ENCODE data around the gene SYAP1.
A peak's percentile ranks its signal among the peaks of the same experiment; 100 is the strongest.
"Not testable (repeated sequence)": the region's sequence is repeated elsewhere in the genome, so short reads cannot be mapped to it uniquely, and the experiment has no call there.

Gene SYAP1, protein sequence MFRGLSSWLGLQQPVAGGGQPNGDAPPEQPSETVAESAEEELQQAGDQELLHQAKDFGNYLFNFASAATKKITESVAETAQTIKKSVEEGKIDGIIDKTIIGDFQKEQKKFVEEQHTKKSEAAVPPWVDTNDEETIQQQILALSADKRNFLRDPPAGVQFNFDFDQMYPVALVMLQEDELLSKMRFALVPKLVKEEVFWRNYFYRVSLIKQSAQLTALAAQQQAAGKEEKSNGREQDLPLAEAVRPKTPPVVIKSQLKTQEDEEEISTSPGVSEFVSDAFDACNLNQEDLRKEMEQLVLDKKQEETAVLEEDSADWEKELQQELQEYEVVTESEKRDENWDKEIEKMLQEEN

DNA sequence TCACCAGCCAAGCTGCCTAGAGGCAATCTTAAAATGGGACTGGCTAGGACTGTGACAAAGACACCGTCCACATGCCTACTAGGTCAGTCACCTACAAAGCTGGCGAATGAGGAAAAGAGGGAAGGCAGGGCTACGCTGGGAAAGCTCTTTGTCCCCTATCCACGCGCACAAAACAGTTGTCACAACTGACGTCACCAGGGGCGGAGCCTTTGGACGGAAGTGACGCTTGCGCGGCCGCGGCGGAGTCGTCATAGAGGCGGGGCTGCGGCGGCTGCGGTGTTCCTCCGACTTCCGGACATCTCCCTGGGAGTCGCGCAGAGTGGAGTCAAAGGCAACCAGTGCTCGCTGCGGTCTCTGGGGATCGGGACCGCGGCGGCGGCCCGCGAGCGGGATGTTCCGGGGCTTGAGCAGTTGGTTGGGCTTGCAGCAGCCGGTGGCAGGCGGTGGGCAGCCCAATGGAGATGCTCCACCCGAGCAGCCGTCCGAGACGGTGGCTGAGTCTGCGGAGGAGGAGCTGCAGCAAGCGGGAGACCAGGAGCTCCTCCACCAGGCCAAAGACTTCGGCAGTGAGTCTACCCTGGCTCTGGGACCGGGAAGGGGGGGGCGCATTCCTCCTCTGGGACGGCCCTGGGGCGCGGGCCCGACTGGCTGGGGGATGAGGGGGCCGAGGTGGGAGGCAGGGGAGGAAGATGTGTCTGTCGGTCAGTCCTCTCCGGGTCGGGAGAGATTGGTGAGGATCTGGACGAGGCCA lies at the start of gene SYAP1:
Gene SYAP1 (plus strand): TSS at position 279 of the 751 bp plus-strand sequence. CDS start 113 bp downstream, at position 392.
- peak; percentile 84 for DNase-seq

DNA sequence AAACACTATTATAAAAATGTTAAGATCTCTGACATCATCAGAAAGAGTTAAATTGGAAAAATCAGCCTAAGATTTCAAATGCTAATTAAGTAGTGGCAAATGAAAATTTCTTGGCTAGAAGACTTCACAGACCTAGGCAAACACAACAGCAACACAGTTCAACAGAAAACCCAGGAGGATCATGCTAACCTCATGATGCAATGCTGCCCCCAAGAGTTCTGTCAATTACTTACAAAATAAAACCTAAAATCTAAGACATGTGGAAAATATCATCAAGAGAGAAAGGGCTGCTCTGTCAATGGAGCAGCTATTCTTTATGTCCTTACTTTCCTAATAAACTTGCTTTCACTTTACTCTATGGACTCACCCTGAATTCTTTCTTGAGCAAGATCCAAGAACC lies 48.4 kb upstream of the SYAP1 start:
- no peak for DNase-seq

DNA sequence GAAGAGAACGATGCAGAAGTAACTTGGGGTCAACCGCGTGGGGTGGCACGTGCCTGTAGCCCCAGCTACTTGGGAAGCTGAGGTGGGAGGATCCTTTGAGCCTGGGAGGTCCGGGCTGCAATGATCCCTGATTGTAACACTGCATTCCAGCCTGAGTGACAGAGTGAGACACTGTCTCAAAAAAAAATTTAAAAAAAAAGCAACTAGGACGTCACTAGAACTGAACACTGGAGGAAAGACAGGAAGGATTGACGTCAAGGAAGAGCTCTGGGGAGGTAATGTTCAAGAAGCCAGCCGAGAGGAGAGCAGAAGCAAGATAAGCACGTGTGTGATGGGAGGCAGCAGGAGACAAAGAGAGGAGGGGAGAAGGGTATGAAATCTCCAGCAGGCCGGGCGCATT lies 40.7 kb upstream of the SYAP1 start:
- DNase-seq: no peak

DNA sequence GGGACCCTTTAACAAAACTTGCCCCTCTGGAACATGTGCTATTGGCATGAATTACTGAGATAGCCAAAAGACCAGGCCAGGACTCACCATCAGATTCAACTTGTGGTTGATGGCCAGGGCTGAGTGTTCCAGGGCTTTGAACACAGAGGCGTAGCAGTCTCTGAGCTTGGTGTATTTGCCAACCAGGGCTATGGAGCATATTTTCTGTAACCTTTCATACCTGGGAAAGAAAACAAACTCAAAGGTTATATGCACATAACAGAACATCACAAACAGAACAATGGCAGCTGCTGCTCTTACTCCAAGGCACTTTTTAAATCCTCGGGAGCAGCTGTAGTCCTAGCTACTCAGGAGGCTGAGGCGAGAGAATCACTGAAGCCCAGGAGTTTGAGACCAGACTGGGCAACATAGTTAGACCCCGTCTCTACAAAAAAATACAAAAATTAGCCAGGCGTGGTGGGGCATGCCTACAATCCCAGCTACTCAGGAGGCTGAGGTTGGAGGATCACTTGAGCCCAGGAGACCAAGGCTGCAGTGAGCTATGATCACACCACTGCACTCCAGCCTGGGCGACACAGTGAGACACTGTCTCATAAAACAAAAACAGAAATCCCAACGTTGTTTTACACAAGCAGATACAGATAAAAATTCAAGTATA lies 36.3 kb upstream of the SYAP1 start:
- no peak for DNase-seq

DNA sequence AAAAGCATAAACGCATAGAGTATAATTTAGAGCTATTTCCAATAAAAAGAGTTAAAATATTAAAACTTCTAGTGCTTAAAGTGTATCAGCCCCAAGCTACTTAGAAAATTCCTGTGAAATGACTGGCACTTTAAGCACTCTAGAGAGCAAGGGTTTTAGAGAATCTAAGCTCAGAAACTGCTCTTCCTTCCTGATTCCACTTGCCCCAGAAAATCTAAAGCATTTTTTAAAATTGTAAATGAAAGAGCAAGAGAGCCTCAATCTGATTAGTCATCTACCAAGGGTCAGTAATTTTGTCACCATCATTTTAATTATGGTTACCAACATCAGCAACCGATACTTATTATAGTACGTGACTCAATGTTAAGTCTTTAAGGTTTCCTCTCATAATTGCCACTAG lies 31.9 kb upstream of the SYAP1 start:
- no peak for DNase-seq

DNA sequence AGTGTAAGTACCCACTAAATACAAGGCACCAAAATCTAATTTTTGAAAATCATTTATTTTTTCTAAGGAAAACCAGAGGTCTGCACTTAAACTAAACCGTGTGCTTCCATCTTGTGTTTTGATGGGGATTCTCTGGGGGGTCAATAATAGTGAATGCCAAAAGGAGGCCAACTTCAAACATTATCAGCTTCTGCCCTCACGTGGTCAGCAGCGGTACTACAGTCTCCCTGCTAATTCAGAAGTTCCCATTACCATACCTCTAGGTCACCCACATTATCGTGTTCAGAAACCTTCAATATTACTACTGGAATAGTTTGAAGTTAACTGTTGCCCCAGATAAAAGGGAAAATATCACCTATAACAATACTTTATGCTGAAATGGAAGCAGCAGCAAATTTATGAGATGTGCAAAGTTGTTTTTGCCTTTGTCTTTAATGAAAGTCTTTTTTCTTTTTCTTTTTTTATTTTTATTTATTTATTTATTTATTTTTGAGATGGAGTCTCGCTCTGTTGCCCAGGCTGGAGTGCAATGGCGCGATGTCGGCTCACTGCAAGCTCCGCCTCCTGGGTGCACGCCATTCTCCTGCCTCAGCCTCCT lies 24.2 kb upstream of the SYAP1 start:
- no peak for DNase-seq

DNA sequence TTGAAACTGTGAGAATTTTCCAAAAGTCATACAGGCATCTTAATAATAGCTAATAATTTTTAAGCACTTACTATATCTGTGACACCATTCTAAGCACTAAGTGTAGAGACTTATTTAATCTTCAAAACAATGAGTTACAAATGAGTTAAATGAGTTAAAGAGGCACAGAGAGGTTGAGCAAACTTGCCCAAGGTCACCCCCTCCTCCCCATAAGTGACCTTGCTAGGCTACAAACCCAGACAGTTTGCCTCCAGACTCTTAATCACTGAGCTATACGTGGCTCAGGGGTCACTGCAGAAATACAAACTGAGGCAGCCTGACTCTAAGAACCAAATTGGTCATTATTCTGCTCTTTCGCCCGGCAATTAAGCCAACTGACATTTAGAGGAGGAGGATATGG lies 22.5 kb upstream of the SYAP1 start:
- no peak for DNase-seq

DNA sequence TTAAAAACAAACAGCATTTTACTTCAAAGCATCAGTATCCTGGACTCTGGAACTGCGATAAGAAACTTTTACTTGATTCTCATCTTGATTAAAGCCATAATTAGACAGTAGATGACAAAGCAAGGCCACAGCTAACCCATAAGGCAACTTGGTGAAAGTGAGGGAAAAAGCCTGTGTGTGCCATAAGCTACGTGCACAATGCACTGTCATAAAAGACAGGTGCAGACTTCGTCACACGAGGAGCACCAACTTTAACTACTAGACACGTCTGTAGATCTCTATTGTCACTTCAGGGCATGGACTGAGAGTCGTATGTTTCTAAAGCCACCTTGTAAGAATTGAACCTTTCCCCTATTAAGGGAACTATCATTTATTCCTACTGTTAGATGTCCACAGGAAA lies 20.0 kb upstream of the SYAP1 start:
- no peak for DNase-seq

DNA sequence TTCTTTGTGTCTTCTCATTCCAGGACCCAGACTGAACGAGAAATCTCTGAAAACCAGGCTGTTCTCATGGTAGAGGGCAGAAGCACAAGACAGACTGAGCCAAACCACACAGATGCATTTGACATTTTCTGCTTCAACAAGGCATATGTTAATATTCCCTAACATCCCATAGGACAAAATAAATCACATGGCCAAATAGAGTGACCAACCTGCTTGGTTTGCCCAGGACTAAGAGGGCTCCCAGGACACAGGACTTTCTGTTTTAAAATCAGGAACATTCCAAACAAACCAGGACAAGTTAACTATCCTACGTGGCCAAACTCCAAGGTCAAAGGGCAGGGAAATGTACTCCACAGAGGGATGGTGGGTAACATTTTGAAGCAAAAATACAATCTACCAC lies 18.7 kb upstream of the SYAP1 start:
- DNase-seq: no peak

DNA sequence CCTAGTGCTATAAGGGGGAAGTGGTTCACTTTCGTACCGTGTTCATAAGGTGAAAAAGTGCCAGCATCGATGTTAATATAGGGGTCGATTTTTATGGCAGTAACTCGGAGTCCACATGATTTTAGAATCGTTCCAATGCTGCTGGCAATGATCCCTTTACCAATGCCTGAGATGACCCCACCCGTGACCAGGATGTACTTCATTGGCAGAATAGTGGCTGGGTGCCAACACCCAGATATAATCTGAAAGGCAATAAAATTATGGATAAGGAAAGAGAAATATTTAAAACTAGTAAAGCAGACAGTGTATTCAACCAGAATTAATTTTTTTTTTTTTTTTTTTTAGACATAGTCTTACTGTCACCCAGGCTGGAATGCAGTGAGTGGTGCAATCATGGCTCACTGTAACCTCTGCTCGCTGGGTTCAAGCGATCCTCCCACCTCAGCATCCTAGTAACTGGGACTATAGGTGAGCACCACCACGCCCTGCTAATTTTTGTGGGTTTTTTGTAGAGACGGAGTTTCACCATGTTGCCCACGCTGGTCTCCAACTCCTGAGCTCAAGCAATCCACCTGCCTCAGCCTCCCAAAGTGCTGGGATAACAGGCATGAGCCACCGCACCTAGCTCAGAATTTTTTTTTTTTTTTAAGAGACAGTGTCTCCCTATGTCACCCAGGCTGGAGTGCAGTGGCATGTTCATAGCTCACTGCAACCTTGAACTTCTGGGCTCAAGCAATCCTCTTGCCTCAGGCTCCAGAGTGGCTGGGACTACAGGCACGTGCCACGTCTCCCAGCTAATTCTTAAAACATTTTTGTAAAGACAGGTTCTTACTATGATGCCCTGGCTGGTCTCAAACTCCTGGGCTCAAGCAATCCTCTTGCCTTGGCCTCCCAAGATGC lies 16.5 kb upstream of the SYAP1 start:
- no peak for DNase-seq

DNA sequence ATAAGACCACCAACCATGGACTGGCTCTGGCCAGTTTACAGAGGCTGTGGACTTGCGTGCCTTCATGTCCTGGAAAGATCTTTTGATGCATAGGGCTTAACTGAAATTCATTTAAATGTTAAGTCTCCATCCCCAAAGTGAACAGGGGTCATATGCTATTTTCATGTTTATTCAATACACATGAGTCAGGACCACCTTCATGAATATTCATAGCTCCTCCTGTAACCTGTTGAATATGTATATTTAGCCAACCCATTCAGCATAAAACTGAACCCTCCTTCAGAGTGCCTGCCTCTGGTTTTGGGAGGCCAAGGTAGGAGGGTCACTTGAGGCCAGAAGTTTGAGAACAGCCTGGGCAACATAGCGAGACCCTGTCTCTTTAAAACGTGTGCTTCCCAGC lies 14.0 kb upstream of the SYAP1 start:
- no peak for DNase-seq

DNA sequence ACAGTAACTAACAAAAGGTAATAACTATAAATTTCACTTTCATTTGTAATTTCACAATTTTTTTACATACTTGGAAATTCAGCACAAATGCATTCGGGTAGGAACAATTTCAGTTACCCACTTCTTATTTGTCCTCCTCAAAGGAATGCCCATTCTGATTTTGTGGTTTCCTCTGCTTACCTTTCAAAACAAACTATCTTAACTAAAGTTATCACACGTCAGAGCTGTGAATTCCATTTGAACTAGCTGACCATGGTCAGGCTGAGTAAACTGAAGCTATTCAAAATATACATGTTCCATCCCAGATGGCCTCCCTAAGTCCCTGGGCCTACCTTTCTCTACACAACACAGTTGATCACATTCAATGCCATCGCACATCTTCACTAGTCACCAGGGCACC lies 11.4 kb upstream of the SYAP1 start:
- no peak for DNase-seq

DNA sequence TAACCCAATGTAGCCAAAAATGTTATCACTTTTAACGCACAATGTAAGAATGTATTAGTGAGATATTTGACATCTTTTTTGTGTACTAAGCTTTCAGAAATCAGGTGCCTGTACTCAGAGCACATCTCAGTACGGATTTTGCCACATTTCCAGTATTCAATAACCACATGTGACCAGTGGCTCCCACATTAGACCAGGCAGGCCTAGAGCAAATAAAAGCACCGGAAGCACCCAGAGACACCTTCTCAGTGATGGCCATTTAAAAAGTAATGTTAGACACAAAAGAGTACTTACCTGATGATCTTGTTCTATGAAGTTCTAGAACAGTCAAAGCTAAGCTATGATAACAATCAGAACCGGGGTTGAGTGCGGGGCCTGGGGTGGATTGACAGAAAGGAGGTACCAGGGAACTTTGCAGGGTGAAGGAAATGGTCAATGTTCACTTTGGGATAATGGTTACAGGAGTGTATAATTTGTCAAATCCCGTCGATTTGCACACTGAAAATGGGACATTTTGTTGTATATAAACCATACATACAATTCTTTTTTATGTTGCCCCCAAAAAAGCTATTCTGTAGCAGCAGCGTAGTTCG lies 8.1 kb upstream of the SYAP1 start:
- no peak for DNase-seq

DNA sequence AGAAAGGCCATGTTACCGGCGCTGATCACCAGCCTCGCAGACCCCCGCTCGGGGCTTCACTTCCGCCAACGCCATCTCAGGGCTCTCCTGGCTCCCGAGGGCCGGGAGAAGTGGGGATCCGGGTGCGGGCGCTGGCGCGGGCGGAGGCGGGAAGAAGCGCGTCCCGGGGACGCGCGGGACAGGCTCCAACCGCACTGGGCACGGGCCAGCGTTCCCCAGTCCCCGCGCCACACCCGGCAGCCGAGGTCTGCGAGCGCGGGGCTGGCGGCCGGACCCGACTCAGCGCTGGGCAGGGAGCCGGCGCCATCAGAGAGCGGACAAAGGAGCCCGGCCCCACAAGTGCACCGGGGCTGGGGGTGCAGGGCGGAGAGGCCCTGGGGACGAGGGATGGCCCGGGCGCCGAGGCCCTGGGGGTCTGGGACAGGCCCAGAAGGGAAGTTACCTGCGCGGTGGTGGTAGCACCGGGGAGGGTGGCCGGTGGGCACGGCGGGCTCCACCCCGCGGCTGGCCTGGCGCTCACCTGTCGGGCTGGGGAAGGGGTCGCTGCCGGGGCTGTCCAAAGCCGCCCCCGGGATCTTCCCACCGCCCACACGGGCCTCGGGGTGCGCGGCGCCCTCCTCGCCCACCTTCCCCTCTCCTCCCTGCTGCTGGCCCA lies 7.4 kb upstream of the SYAP1 start:
- DNase-seq: no peak

DNA sequence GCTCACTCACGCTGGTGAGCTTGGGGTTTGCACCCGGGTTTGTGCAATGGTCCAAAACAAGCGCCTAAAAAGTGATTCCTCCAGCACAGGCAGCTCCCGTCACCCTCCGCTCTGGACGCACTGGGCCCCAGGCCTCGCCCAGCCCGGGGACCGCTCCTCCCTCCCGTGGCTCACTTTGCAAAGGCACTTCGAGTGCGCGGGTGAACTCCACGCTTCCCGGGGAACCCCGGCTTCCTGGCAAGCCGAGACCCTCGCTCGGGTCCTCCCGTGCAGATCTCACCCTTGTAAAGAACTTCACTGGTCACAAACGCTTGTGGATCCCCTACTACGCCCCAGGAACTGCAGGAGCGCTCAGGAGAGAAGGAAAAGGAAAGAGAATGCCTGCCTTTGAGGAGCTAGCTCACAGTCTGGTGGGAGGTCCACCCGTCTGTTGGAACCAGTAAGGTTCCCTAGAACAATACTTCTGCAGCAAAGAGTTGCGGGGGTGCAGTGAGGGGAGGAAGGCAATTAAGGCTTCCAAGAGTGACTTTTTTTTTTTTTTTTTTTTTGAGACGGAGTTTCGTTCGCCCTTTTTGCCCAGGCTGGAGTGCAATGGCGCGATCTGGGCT lies 6.8 kb upstream of the SYAP1 start, which contains the start of gene CTPS2:
Gene CTPS2 (minus strand): TSS at position 122 of the 608 bp plus-strand sequence. CDS start 9,767 bp downstream, outside the sequence.
- peak; percentile 16 for DNase-seq

DNA sequence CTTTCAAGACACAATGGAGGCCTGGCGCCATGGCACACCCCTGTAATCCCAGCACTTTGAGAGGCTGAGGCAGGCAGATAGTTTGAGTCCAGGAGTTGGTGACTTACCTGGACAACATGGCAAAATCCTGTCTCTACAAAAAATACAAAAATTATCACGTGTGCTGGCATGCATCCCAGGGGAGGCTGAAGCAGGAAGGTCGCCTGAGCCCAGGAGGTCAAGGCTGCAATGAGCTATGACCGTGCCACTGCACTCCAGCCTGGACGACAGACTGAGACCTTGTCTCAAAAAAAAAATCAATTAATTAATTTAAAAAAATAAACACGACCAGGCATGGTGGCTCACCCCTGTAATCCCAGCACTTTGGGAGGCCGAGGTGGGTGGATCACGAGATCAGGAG lies 4.9 kb upstream of the SYAP1 start:
- DNase-seq: no peak

DNA sequence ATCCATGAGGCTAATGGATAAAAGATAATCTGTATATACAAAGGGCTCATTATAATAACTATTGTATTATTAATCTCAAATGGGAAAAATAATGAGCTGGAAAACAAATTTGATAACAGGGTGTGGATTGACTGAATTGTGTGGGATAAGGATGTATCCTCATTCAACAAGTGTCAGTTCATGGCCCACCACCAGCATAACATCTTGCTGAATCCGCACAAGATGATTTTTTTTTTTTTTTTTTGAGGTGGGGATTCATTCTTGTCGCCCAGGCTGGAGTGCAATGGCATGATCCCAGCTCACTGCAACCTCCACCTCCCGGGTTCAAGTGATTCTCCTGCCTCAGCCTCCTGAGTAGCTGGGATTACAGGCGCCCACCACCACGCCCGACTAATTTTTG lies 3.8 kb upstream of the SYAP1 start:
- DNase-seq: not testable (repeated sequence)

DNA sequence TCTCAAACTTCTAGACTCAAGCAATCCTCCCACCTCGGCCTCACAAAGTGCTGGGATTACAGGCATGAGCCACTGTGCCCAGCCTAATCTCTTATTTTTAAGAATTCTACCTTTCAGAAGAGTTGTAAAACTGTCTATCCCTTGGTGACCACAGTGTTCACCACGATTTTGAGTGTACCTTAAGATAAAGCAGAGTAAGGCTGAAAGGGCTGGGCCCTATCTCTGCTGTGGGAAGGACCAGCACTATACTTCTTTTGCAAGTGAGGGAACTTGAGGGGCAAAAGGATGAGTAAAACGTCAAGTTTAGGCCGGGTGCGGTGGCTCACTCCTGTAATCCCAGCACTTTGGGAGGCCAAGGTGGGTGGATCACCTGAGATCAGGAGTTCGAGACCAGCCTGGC lies 3.0 kb upstream of the SYAP1 start:
- not testable (repeated sequence) for DNase-seq

DNA sequence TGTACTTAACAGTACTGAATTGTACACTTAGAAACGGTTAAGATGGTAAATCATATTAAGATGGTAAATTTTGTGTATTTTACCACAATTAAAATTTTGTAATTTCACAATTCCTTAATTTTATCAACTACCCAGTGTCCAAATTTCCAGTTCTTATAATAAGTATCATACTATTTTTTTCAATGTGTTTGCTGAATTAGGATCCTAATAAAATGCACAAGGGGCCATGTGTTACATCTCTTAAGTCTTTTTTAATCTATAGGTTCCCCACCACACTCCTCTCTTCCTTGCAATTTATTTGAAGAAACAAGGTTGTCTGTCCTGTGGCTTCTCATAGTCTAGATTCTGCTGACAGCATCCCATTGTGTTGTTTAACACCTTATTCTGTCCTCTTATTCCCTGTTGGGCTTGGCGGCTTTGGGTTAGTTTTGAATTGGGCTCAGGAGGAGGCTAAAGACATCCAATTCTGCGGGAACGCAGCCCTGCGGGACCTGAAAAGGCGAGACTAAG lies 533 bp upstream of the SYAP1 start:
- DNase-seq: no peak

DNA sequence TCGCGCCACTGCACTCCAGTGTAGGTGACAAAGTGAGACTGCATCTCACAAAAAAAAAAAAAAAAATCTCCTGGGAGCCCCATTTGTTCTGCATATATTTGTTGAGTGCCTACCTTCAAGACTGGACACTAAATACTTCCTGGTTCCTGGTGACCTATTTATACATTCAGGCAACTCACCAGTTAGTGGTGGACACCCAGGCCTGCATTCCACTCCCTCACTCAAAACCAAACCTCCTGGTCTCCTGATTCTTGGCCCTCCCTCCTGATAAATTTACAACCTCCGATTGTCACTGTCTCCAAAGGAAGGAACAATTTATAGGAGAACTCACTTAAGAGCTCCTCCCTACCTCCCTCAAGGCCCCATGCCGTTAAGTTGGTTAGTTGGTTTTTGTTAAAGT lies 3.1 kb downstream of the SYAP1 start:
- DNase-seq: no peak

DNA sequence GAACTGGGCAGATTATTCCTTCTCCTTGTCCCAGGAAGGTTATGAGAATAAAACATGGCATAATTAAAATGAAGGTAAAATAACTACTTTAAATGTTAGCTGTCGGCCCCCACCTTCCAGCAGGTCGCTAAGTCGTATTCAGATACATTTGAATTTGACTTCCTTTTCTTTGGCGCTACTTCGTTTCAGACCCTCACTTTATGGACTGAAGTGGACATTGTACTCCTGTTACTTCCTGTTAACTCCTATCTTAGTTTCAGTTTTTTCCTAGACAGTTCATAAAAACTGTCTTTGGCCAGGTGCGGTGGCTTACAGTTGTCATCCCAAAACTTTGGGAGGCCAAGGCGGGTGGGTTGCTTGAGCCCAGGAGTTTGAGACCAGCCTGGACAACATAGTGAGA lies 5.7 kb downstream of the SYAP1 start:
- DNase-seq: no peak

Measured in NCI-H1105 (cell line).